Embryonic facial prominence (tissue), 1 donor: ENCODE measurements around the gene PAPSS1.
"Not testable (repeated sequence)": the region's sequence is repeated elsewhere in the genome, so short reads cannot be mapped to it uniquely, and the experiment has no call there.

Experiments
- DNase-seq: peaks from one replicate; pipeline ENCODE4 v3.0.0-alpha.2; 2016; ENCODE audit errors: extremely low spot score

Gene PAPSS1

GRCh38 chr4:107689912-107690587 is 30.0 kb downstream of the PAPSS1 start:
- DNase-seq: no peak

DNA sequence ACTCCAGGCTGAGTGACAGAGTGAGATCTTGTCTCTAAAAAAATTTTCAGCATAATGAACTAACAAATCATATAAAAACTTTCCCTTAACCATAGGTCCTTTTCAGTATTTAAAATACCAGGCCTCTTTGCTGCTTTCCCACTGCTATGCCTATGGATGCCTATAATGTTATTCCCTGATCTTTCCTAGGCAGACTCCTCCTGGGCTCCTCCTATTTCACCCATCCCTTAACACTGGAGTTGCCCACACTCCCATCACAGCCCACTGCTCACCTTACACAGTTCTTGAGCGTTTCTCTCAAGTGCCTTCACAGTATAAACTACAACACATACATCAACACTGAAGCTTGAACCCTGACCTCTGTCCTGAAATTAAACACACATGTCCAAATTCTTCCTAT is 31.6 kb downstream of the PAPSS1 start:
- no peak for DNase-seq

- no peak for DNase-seq
These were observed 34.3 kb downstream of the PAPSS1 start for GRCh38 chr4:107685740-107686139.

DNA sequence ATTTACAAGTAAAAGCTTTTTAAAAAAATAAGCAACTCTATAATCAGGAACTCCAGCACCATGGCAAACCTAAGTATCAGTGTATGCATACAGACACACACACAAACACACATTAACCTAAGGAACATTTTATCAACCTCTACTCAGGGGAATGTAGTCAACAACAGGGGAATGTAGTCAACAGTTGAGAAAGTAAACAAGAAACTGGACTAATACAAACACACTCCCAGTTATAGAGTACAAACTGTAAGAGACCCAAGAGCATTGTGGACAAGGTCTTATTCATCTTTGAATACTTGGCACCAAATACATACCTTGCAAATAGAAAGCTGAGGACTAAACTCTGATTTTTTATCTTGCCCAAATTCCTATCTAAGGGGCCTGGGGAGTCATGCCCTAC is 36.2 kb downstream of the PAPSS1 start:
- no peak for DNase-seq

- DNase-seq: no peak
These were observed 37.7 kb downstream of the PAPSS1 start for GRCh38 chr4:107682306-107682705.

- DNase-seq: no peak
These were observed 51.0 kb downstream of the PAPSS1 start for GRCh38 chr4:107669068-107669467.

DNA sequence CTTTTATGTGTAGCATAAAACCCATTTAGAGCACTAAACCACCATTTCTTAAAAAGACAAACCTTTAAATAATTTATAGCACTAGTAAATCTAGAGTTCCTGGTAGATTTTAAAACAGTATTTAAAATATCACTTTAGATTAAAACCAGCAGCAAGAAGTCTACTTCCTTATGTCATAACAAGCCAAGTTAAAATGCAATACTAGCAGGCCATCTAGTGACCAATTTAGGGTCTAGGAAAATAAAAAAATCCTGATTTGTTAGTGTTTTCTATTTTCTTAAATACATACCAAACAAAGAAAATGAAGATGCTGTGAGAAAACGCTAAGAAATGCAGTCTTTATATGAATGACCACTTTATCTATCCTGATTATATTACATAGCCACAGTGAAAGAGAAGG is 53.9 kb downstream of the PAPSS1 start:
- DNase-seq: peak; percentile 44

GRCh38 chr4:107665001-107665400 is 55.0 kb downstream of the PAPSS1 start:
- DNase-seq: no peak

DNA sequence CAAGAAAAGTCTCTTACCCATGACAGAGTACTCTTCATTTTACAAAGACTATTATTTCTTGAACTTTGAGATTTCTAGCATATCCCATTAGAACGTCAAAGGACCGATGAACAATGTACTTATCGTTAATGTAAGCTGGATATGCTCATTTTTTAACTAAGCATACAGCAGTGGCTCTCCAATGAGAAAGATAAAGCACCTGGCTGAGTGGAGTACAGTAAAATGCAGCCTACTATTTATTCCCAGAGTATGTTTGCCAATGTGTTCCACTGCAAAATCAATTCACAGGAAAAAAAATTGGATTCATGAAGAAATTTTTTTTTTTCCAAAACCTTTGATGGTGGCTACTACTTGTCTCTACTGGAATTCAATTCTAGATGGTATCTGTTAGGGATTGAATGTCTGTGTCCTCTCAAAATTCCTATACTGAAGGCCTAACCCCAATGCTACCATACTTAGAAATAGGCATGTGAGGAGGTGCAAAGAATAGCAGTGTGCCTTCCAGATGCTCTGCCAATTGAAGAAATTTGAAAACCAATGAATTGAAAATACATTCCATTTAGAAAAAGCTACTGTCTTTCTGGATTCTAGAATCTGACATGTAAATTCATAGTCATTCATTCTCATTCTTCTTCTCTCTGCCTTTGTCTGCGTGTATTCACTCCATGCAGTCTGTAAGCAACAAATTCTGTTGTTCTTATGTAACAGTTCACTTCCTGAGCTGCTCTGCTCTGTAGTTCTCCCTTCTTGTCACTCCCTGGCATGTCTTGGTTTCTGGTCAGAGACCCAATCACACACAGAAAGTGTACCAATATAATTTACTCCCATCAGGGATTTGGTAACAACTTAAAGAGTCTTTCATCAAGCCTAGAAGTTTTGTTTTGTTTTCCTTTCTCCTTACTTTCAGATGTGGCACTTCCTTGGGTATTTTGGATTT is 61.4 kb downstream of the PAPSS1 start:
- no peak for DNase-seq

DNA sequence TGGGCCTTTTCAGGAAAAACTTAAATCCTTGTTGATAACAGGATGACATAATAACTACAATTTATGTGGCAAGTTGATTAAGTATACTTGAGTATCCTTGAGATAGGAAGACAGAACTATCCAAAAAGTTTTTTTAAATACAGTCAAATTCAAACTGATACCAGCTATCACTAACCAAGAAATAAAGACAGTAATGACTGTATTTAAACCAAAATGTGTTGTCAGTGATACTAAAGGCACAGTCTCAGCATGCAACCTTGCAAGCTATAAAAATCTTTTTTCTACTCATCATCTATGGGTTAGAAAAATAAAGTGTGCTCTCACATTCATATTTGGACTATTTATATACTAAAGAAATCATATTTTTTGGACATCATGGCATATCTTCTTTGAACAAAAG is 64.7 kb downstream of the PAPSS1 start:
- DNase-seq: no peak

DNA sequence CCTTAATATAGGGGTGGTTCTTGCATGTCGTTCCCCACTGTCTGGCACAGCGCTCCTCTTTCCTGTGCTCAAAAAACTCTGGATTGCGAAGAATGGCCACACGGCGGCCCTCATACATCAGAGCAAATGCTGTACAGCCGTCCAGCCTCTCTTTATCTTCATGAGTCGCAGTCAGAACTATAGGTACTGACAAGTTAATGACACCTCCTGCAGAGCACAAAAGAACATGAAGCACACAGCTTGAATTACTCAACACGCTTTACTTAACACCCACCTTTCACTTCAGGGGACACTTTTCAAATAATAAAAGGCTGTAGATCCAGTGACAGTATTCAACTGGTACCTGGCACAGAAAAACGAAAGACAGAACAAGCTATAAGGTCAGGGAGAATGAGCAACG is 65.3 kb downstream of the PAPSS1 start:
- no peak for DNase-seq

DNA sequence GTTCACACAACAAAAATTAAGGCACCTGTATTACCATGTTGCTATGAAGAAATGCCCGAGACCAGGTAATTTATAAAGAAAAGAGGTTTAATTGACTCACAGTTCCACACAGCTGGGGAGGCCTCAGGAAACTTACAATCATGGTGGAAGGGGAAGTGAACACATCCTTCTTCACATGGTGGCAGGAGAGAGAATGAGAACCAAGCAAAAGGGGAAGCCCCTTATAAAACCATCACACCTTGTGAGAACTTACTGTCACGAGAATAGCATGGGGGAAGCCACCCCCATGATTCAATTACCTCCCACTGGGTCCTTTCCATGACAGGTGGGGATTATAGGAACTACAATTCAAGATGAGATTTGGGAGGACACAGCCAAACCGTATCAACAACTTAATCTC is 68.6 kb downstream of the PAPSS1 start:
- DNase-seq: not testable (repeated sequence)

DNA sequence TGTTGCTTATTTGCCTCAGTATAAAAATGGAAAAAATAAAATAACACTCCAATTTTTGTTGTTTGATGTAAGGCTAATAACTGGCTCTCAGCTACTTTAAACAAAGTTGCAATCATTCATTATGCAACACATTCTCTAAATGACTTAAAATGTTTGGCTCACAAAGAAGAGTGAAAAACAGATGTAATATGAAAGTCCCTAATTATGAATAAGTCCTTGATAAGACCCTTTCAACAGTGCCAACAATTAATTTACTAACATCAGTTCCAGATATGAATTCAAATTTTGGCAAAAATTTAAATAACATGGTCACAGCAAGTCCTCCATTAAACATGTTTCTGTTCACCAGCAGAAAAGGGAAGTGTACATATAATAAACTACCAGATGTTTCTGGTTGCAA is 69.8 kb downstream of the PAPSS1 start:
- no peak for DNase-seq

DNA sequence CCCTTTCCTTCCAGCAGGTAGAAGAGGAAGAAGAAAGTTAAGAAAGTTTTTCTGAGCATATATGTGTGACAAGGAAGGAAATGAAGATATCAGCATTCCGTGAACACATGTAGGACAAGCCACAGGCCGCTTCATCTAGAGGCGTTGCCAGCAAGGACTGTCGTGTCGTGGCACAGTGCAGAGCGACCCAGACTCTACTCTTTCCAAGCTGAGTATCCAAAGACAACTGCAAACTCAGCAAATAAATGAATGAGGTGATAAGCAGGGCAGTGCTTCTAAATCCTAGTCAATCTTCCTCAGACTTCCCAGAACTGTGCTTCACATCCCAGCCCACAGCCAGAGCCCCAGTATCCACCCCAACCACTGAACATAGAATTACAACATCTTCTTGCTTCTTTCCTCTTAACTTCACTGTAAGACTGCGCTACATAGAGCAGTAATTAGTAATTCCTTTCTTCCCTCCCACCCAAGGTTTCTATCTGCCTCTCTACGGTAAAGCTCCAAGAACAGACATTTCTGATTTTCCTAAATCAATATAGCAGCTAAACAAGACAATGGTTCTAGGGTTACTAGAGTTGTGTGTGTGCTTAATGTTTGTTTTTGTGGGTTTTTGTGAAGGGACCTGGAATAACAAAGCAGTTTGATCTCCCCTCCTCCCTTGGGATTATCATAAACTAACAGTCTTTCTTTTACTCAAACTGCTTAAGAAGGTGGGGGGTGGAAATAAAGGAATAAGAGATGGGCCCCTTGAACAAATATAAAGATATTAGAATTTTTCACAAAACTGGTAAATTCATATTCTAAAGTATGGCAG is 71.6 kb downstream of the PAPSS1 start:
- no peak for DNase-seq

DNA sequence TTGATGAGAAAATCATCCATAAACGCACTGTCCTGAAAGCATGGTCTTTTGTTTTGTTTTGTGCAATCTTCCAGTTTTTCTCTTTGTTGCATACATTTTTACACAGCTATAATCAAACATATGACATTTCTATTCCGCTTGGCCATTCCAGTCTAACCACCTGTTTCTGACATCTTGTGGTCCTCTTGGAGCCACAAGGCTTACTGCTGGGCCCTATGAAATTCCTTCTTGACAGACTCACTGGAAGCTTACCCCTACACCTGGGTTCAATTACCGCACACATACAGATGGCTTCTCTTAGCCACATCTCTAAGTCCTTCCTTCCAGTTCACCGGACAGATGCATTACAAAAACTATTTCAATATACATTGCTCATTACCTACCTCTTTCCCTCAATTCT is 72.4 kb downstream of the PAPSS1 start:
- DNase-seq: no peak

- no peak for DNase-seq
These were observed 74.4 kb downstream of the PAPSS1 start for GRCh38 chr4:107645604-107646003.

- no peak for DNase-seq
These were observed 77.0 kb downstream of the PAPSS1 start for GRCh38 chr4:107643021-107643420.

- no peak for DNase-seq
These were observed 79.2 kb downstream of the PAPSS1 start for GRCh38 chr4:107640878-107641277.

GRCh38 chr4:107640197-107640596 is 79.8 kb downstream of the PAPSS1 start:
- DNase-seq: no peak

- no peak for DNase-seq
These were observed 84.3 kb downstream of the PAPSS1 start for GRCh38 chr4:107635735-107636134.

GRCh38 chr4:107631560-107631959 is 88.5 kb downstream of the PAPSS1 start:
- DNase-seq: no peak

GRCh38 chr4:107630185-107630705 is 89.8 kb downstream of the PAPSS1 start:
- no peak for DNase-seq
